H9 (cell line): ENCODE measurements around the gene TFIP11. TPM values are rescaled to one million over a fixed set of nuclear protein-coding genes. Genes with fewer than 3 reads are reported as not detected.

Experiments
- DNase-seq: peaks from one replicate; pipeline ENCODE4 v3.0.0-alpha.2; 2017
- H2AFZ ChIP-seq: one replicate; pipeline ENCODE4 v1.6.1; 2013; ENCODE audit warnings: mild to moderate bottlenecking, low read length, control low read depth, moderate library complexity
- H2AK5ac ChIP-seq: 2 replicates; pipeline ENCODE4 v1.6.1; 2013; ENCODE audit warnings: low read length, control low read depth, mixed read lengths; ENCODE audit not compliant: insufficient read length
- H2BK120ac ChIP-seq: one replicate; pipeline ENCODE4 v1.6.1; 2013; ENCODE audit warnings: low read depth, mild to moderate bottlenecking, low read length, control low read depth, inconsistent platforms; ENCODE audit not compliant: poor library complexity, severe bottlenecking
- H2BK12ac ChIP-seq: 2 replicates; pipeline ENCODE4 v1.6.1; 2013; ENCODE audit warnings: low read length, control low read depth, mixed read lengths, low read depth; ENCODE audit not compliant: insufficient read length
- H2BK15ac ChIP-seq: 2 replicates; pipeline ENCODE4 v1.6.1; 2013; ENCODE audit warnings: low read depth, low read length, control low read depth
- H2BK20ac ChIP-seq: one replicate; pipeline ENCODE4 v1.6.1; 2013; ENCODE audit warnings: low read depth, mild to moderate bottlenecking, low read length, control low read depth, inconsistent platforms; ENCODE audit not compliant: poor library complexity, severe bottlenecking
- H2BK5ac ChIP-seq: 2 replicates; pipeline ENCODE4 v1.6.1; 2013; ENCODE audit warnings: low read length, control low read depth, mixed read lengths; ENCODE audit not compliant: insufficient read length
- H3K14ac ChIP-seq: 2 replicates; pipeline ENCODE4 v1.6.1; 2013; ENCODE audit warnings: low read length, control low read depth; ENCODE audit not compliant: insufficient read depth
- H3K18ac ChIP-seq: 2 replicates; pipeline ENCODE4 v1.6.1; 2013; ENCODE audit warnings: low read depth, mild to moderate bottlenecking, mixed read lengths, low read length, control low read depth; ENCODE audit not compliant: insufficient read length
- H3K23ac ChIP-seq: 2 replicates; pipeline ENCODE4 v1.6.1; 2013; ENCODE audit warnings: low read length, control low read depth, mixed read lengths, low read depth; ENCODE audit not compliant: insufficient read length
- H3K23me2 ChIP-seq: 2 replicates; pipeline ENCODE4 v1.6.1; 2013; ENCODE audit warnings: low read depth, mild to moderate bottlenecking, mixed read lengths, low read length, control low read depth; ENCODE audit not compliant: insufficient read length, poor library complexity, severe bottlenecking
- H3K27ac ChIP-seq: 2 replicates; pipeline ENCODE4 v1.5.1; 2013; ENCODE audit warnings: low read length, control low read depth, mixed read lengths, low read depth; ENCODE audit not compliant: insufficient read length
- H3K27me3 ChIP-seq: 2 replicates; pipeline ENCODE4 v1.6.1; 2013; ENCODE audit warnings: low read length, control low read depth, inconsistent platforms; ENCODE audit not compliant: insufficient read depth
- H3K4ac ChIP-seq: 2 replicates; pipeline ENCODE4 v1.6.1; 2013; ENCODE audit warnings: low read depth, mild to moderate bottlenecking, control low read depth, inconsistent platforms, low read length, moderate library complexity
- H3K4me1 ChIP-seq: 2 replicates; pipeline ENCODE4 v1.6.1; 2013; ENCODE audit warnings: low read length, control low read depth, inconsistent platforms; ENCODE audit not compliant: insufficient read depth
- H3K4me2 ChIP-seq: 2 replicates; pipeline ENCODE4 v1.6.1; 2013; ENCODE audit warnings: low read length, control low read depth, mixed read lengths; ENCODE audit not compliant: insufficient read length, insufficient read depth
- H3K56ac ChIP-seq: 2 replicates; pipeline ENCODE4 v1.6.1; 2013; ENCODE audit warnings: low read depth, mild to moderate bottlenecking, mixed read lengths, low read length, control low read depth; ENCODE audit not compliant: insufficient read length
- H3K79me1 ChIP-seq: 2 replicates; pipeline ENCODE4 v1.6.1; 2013; ENCODE audit warnings: low read depth, mild to moderate bottlenecking, moderate library complexity, low read length, control low read depth, inconsistent platforms; ENCODE audit not compliant: insufficient read depth, poor library complexity, severe bottlenecking
- H3K79me2 ChIP-seq: 2 replicates; pipeline ENCODE4 v1.6.1; 2013; ENCODE audit warnings: low read length, control low read depth, inconsistent platforms; ENCODE audit not compliant: insufficient read depth
- H3K9ac ChIP-seq: 2 replicates; pipeline ENCODE4 v1.6.1; 2013; ENCODE audit warnings: low read length, control low read depth, mixed read lengths; ENCODE audit not compliant: insufficient read length; ENCODE audit errors: extremely low read depth
- H3K9me3 ChIP-seq: one replicate; pipeline ENCODE4 v1.6.1; 2013; ENCODE audit warnings: low read depth, low read length, inconsistent platforms; ENCODE audit not compliant: control insufficient read depth
- H3T11ph ChIP-seq: one replicate; pipeline ENCODE4 v1.6.1; 2013; ENCODE audit warnings: mild to moderate bottlenecking, low read length, control low read depth, inconsistent platforms
- H4K20me1 ChIP-seq: one replicate; pipeline ENCODE4 v1.6.1; 2013; ENCODE audit not compliant: control insufficient read depth, insufficient read length, insufficient read depth
- H4K5ac ChIP-seq: 2 replicates; pipeline ENCODE4 v1.6.1; 2013; ENCODE audit warnings: low read depth, mild to moderate bottlenecking, mixed read lengths, low read length, control low read depth; ENCODE audit not compliant: insufficient read length
- H4K8ac ChIP-seq: replicated peaks from 2 replicates; pipeline ENCODE4 v1.6.1; 2013; ENCODE audit warnings: low read length, control low read depth, mixed read lengths, low read depth; ENCODE audit not compliant: insufficient read length
- H4K91ac ChIP-seq: 2 replicates; pipeline ENCODE4 v1.6.1; 2013; ENCODE audit warnings: low read depth, mild to moderate bottlenecking, moderate library complexity, mixed read lengths, low read length, control low read depth; ENCODE audit not compliant: insufficient read length
- H3K27ac Mint-ChIP-seq, 3 experiments: 2 replicates in 2 of 3; 3 replicates in 1 of 3; pipeline ENCODE4 v1.8.0; 2020 to 2021; ENCODE audit warnings: mixed read lengths in 3 of 3, mild to moderate bottlenecking in 1 of 3, moderate library complexity in 1 of 3
- H3K27me3 Mint-ChIP-seq: 2 replicates; pipeline ENCODE4 v1.8.0; 2021; ENCODE audit warnings: low read depth, mild to moderate bottlenecking, moderate library complexity, mixed read lengths
- H3K36me3 Mint-ChIP-seq, 3 experiments: 2 replicates in 2 of 3; 3 replicates in 1 of 3; pipeline ENCODE4 v1.8.0; 2020 to 2021; ENCODE audit warnings: low read depth in 3 of 3, mixed read lengths in 3 of 3; ENCODE audit not compliant: insufficient read depth in 1 of 3
- H3K4me1 Mint-ChIP-seq, 2 experiments: 2 replicates each; pipeline ENCODE4 v1.8.0; 2020; ENCODE audit warnings: mixed read lengths in 2 of 2
- H3K4me3 Mint-ChIP-seq, 2 experiments: 2 replicates in 1 of 2; 3 replicates in 1 of 2; pipeline ENCODE4 v1.8.0; 2020 to 2021; ENCODE audit warnings: mild to moderate bottlenecking in 2 of 2, mixed read lengths in 2 of 2, moderate library complexity in 1 of 2
- H3K9me3 Mint-ChIP-seq, 2 experiments: 2 replicates in 1 of 2; 3 replicates in 1 of 2; pipeline ENCODE4 v1.8.0; 2020; ENCODE audit warnings: mild to moderate bottlenecking in 2 of 2, mixed read lengths in 2 of 2, moderate library complexity in 1 of 2
- CTCF ChIP-seq: fragments of 200-600 bp; sonication (generic); conservative IDR thresholded peaks from 3 replicates; pipeline ENCODE4 v1.8.0; 2021; ENCODE audit warnings: antibody characterized with exemption, mild to moderate bottlenecking
- WGBS: extraction: QIAGEN DNeasy Blood & Tissue Kit; methylation state at CpG from one replicate; pipeline ENCODE4 v1.1.7; 2013; ENCODE audit warnings: missing lambda C conversion rate, low lambda C conversion rate, mixed read lengths; ENCODE audit not compliant: insufficient read length; ENCODE audit errors: extremely low coverage; 5-methylcytosine and 5-hydroxymethylcytosine counted together
- microRNA-seq: library from miRNA; unstranded; fragments of <30 nt; microRNA quantifications from one replicate; pipeline ENCODE4, GENCODE V29; 2020; ENCODE audit warnings: borderline microRNAs expressed
- total RNA-seq: library from RNA; stranded (reverse); gene quantifications from 2 replicates; pipeline ENCODE4 v1.2.1, GENCODE V29; 2021

The TFIP11 gene
- total RNA-seq, 1 experiment from 2014 or later: 36.4 TPM

GRCh38 chr22:26442086-26442756 is 70.1 kb downstream of the TFIP11 start:
- no peak overlapping the region for H3K4me3 Mint-ChIP-seq
- Histone ChIP-seq H2BK12ac (no peak overlapping the region), H3K23me2 (no peaks in the 10 kb centered on the region), H4K91ac (no peak overlapping the region), H3K9me3 (no peaks in the 10 kb centered on the region), H3K27me3 (no peaks in the 10 kb centered on the region), H3K9ac (no peak overlapping the region), H3K56ac (no peak overlapping the region), H3K23ac (no peak overlapping the region), H3K27ac (no peak overlapping the region), H2AFZ (no peak overlapping the region), H3K4me2 (no peak overlapping the region), H2BK20ac (no peak overlapping the region), H3K4ac (no peak overlapping the region), H3K4me1 (no peaks in the 10 kb centered on the region), H3K18ac (no peak overlapping the region), H4K5ac (no peak overlapping the region), H3K14ac (no peak overlapping the region), H4K8ac (no peak overlapping the region), H4K20me1 (no peaks in the 10 kb centered on the region), H3K79me1 (no peaks in the 10 kb centered on the region), H2BK15ac (no peak overlapping the region), H2BK120ac (no peak overlapping the region), H2AK5ac (no peak overlapping the region), H2BK5ac (no peak overlapping the region), H3K79me2 (no peaks in the 10 kb centered on the region), H3T11ph (no peak overlapping the region)
- H3K27ac Mint-ChIP-seq: peak overlapping the region in 2 of 3 experiments; percentile 71 to 99; a peak in 3 of 7 replicates
- TF ChIP-seq CTCF: no peak
- peak; percentile 64 for DNase-seq
- H3K27me3 Mint-ChIP-seq: no peaks in the 10 kb centered on the region
- no peaks in the 10 kb centered on the region for H3K9me3 Mint-ChIP-seq
- peaks cover 0 to 6% (median 4%) of the 10 kb centered on the region in 3 experiments; a peak in 3 of 7 replicates for H3K36me3 Mint-ChIP-seq
- H3K4me1 Mint-ChIP-seq: peaks cover 7 to 15% of the 10 kb centered on the region in 2 experiments
- WGBS: no CpG with 5 or more reads among the region's 4 CpGs

Small RNAs within 50 kb of the gene (microRNA-seq; reads per million reads assigned to microRNA genes)
- 5.6 reads per million, percentile 37 among the genes with 10 or more reads in this experiment for gene MIR548J

Other genes starting within 250 kb of the TFIP11 start
- 7.1 and 8.5 TPM in 2 replicates for gene ASPHD2, start 83.2 kb downstream of the TFIP11 start, total RNA-seq
- gene HPS4, start 28.7 kb downstream of the TFIP11 start, total RNA-seq: 24.4 and 26.2 TPM in 2 replicates
- 32.2 and 36.0 TPM in 2 replicates for gene SRRD, start 28.6 kb downstream of the TFIP11 start, total RNA-seq
- gene TPST2, start 77.7 kb upstream of the TFIP11 start, total RNA-seq: 50.1 and 52.2 TPM in 2 replicates
- 4.3 and 5.4 TPM in 2 replicates for gene CRYBB1, start 105.6 kb upstream of the TFIP11 start, total RNA-seq
- 0.37 and 0.52 TPM in 2 replicates for gene CRYBA4, start 109.5 kb upstream of the TFIP11 start, total RNA-seq
- 77.0 and 85.6 TPM in 2 replicates for gene MIAT, start 145.1 kb upstream of the TFIP11 start, total RNA-seq